ENCODE data around the gene PDGFRB. TPM values are rescaled to one million over a fixed set of nuclear protein-coding genes. Genes with fewer than 3 reads are reported as not detected.

Gene PDGFRB
- polyA plus RNA-seq, 2 of the 4 experiments (the other 2 are of a cell fraction), result 0.22 TPM

DNA sequence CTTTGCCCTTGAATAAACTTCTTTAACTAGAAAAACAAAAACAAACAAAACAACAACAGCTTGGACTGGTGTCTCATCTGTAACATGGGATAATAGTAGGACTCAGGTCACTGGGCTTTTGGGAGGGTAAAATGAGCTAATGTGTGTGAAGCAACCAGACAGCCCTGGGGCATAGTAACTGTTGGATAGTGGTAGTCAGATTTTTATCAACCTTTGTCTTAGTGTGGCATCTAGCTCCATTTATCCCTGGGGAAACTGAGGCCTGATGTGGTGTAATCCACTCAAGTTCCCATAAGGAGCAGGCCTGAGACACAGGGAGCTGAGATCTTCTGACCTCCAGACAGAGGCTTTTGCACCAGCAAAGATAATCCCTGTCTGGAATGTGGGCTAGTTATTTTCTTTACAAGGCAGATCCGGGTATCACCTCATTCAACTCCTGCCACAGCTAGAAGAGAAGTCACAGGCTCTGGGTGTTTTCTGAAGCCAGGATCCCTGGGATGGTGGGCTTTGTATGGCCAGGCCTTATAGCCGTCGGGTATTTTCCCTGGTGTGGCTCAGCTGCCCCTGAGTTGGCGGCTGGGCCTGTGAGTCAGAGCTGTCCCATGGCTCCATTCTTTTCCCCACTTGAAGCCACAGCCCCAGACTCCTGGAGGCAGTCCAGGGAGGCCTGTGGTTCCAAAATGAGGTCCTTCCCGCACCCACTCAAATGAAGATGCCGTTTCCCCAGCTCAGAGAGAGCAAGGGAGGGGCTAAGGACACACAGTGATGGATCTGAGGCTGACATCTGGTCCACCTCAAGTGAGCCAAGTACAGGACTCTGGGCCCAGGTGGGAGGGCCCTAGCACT, 43.2 kb downstream of the PDGFRB start (continued):
- TF ChIP-seq, protein P1, sequence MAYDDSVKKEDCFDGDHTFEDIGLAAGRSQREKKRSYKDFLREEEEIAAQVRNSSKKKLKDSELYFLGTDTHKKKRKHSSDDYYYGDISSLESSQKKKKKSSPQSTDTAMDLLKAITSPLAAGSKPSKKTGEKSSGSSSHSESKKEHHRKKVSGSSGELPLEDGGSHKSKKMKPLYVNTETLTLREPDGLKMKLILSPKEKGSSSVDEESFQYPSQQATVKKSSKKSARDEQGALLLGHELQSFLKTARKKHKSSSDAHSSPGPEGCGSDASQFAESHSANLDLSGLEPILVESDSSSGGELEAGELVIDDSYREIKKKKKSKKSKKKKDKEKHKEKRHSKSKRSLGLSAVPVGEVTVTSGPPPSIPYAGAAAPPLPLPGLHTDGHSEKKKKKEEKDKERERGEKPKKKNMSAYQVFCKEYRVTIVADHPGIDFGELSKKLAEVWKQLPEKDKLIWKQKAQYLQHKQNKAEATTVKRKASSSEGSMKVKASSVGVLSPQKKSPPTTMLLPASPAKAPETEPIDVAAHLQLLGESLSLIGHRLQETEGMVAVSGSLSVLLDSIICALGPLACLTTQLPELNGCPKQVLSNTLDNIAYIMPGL (CRISPR knock-in tag; IDR thresholded peaks at IDR 0.05; ENCODE audit: borderline replicate concordance), result no peak
- TF ChIP-seq MAFK (IDR thresholded peaks at IDR 0.05; ENCODE audit: partially characterized antibody), result no peak
- no peak for TF ChIP-seq TFCP2L1 (CRISPR knock-in tag; IDR thresholded peaks at IDR 0.05)
- TF ChIP-seq CHD2 (IDR thresholded peaks at IDR 0.05; ENCODE audit: low read length, partially characterized antibody), result no peak
- no peak for TF ChIP-seq HEYL (CRISPR knock-in tag; IDR thresholded peaks at IDR 0.05)

DNA sequence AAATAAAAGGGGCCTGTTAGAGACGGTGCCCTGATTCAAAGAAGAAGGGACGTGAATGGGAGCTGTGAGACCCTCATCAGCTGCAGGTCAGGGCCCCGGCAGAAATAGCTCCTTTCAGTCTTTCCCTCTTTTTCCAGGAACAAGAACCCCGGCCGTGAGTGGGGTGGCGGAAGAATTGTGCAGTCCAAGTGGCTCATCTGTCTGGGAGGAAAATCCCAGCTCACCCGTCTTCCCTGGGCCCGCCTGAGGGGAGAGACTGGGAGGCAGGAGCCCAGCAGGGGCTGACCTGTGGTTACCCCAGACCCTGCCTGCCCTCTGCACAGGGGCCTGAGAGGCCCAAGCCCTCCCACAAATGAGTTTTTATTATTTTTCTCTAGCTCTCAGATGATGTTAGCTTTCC, 44.5 kb downstream of the PDGFRB start:
- DNase-seq (ENCODE audit: low read depth in 1 of 2, low spot score in 1 of 2) (no peak), FAIRE-seq (no peak), ATAC-seq (no peak)
- Histone ChIP-seq H3K4me1 (peaks cover 9% of the 10 kb centered on the region), H3K9me3 (no peaks in the 10 kb centered on the region), H3K4me3 (no peak overlapping the region), H3K27ac (no peak overlapping the region), H3K4me2 (no peak overlapping the region)
- 76% methylated on average over 8 of the region's 8 CpGs for WGBS (ENCODE audit: missing lambda C conversion rate)
- TF ChIP-seq TFCP2L1 (CRISPR knock-in tag; IDR thresholded peaks at IDR 0.05) (no peak), HOXB5 (CRISPR knock-in tag; IDR thresholded peaks at IDR 0.05) (no peak), FOSB (CRISPR knock-in tag; IDR thresholded peaks at IDR 0.05) (no peak), FOSL2 (IDR thresholded peaks at IDR 0.05) (no peak), FOSL2 (CRISPR knock-in tag; IDR thresholded peaks at IDR 0.05) (no peak), BHLHE40 (IDR thresholded peaks at IDR 0.05; ENCODE audit: low read depth, low read length) (no peak), NR3C1 (IDR thresholded peaks at IDR 0.05) (no peak), HOXA7 (CRISPR knock-in tag; IDR thresholded peaks at IDR 0.05) (no peak), HDAC2 (IDR thresholded peaks at IDR 0.05) (no peak), CBX8 (IDR thresholded peaks at IDR 0.05) (no peak), NPAS2 (CRISPR knock-in tag; IDR thresholded peaks at IDR 0.05; ENCODE audit: borderline replicate concordance) (no peak), CEBPB (IDR thresholded peaks at IDR 0.05) (no peak), RAD21 (conservative IDR thresholded peaks at IDR 0.05 in 1 of 2, IDR thresholded peaks at IDR 0.05 in 1 of 2) (no peak), SREBF2 (IDR thresholded peaks at IDR 0.05) (no peak), MAFK (IDR thresholded peaks at IDR 0.05; ENCODE audit: partially characterized antibody) (no peak), POLR2A (IDR thresholded peaks at IDR 0.05; ENCODE audit: low read length) (no peak), HEYL (CRISPR knock-in tag; IDR thresholded peaks at IDR 0.05) (no peak)
- TF ChIP-seq, protein P2, sequence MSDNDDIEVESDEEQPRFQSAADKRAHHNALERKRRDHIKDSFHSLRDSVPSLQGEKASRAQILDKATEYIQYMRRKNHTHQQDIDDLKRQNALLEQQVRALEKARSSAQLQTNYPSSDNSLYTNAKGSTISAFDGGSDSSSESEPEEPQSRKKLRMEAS (IDR thresholded peaks at IDR 0.05), result no peak
- TF ChIP-seq, protein P1 (CRISPR knock-in tag; IDR thresholded peaks at IDR 0.05; ENCODE audit: borderline replicate concordance), result no peak
- TF ChIP-seq, protein P3, sequence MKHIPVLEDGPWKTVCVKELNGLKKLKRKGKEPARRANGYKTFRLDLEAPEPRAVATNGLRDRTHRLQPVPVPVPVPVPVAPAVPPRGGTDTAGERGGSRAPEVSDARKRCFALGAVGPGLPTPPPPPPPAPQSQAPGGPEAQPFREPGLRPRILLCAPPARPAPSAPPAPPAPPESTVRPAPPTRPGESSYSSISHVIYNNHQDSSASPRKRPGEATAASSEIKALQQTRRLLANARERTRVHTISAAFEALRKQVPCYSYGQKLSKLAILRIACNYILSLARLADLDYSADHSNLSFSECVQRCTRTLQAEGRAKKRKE (CRISPR knock-in tag; IDR thresholded peaks at IDR 0.05; ENCODE audit: low read depth), result no peak
- ChIA-PET POLR2A (no interaction called here), CTCF (interaction anchor here (1.2 to 13.2 kb wide), 5 partner anchors 10 to 475 kb away, joined by 3 to 98 read pairs (median 4); no protein-coding TSS in a partner anchor)

Data from A549 (cell line).